GM23338 (cell line): ENCODE results near the gene MKKS. TPM values are rescaled to one million over a fixed set of nuclear protein-coding genes. Genes with fewer than 3 reads are reported as not detected.

Experiments
- ATAC-seq: fragments of 200-7000 bp; cut with Tn5 transposase; 3 replicates; pipeline ENCODE4 v1.9.1; 2020
- DNase-seq: peaks from one replicate; pipeline ENCODE4 v3.0.0-alpha.2; 2015; ENCODE audit warnings: low spot score
- H2AFZ ChIP-seq: fragments of 200-600 bp; sonication (generic); 2 replicates; pipeline ENCODE4 v1.8.0; 2016; ENCODE audit warnings: antibody characterized with exemption, mild to moderate bottlenecking, moderate library complexity
- H3F3A ChIP-seq: fragments of 200-600 bp; sonication (generic); replicated peaks from 2 replicates; pipeline ENCODE4 v1.8.0; 2017; ENCODE audit warnings: antibody characterized with exemption, mixed run types, low read depth
- H3K27ac ChIP-seq: fragments of 200-600 bp; sonication (generic); 2 replicates; pipeline ENCODE4 v1.6.1; 2016; ENCODE audit warnings: low read depth
- H3K27me3 ChIP-seq: fragments of 200-600 bp; sonication (generic); 2 replicates; pipeline ENCODE4 v1.8.0; 2016; ENCODE audit warnings: mild to moderate bottlenecking, mixed run types, moderate library complexity; ENCODE audit not compliant: insufficient read depth
- H3K36me3 ChIP-seq: fragments of 200-600 bp; sonication (generic); 2 replicates; pipeline ENCODE4 v1.8.0; 2016; ENCODE audit warnings: mild to moderate bottlenecking; ENCODE audit not compliant: insufficient read depth
- H3K4me1 ChIP-seq: fragments of 200-600 bp; sonication (generic); 2 replicates; pipeline ENCODE4 v1.8.0; 2016; ENCODE audit warnings: mild to moderate bottlenecking, moderate library complexity; ENCODE audit not compliant: insufficient read depth
- H3K4me2 ChIP-seq: fragments of 200-600 bp; sonication (generic); 2 replicates; pipeline ENCODE4 v1.7.1; 2017; ENCODE audit warnings: mixed run types
- H3K4me3 ChIP-seq: fragments of 200-600 bp; sonication (generic); 2 replicates; pipeline ENCODE4 v1.6.1; 2016; ENCODE audit warnings: mixed run types
- H3K79me2 ChIP-seq: fragments of 200-600 bp; sonication (generic); replicated peaks from 2 replicates; pipeline ENCODE4 v1.8.0; 2017; ENCODE audit warnings: mild to moderate bottlenecking; ENCODE audit not compliant: insufficient read depth
- H3K9me2 ChIP-seq: fragments of 200-600 bp; sonication (generic); 2 replicates; pipeline ENCODE4 v1.8.0; 2017; ENCODE audit not compliant: insufficient read depth
- H4K20me1 ChIP-seq: fragments of 200-600 bp; sonication (generic); replicated peaks from 2 replicates; pipeline ENCODE4 v1.8.0; 2017; ENCODE audit warnings: mild to moderate bottlenecking; ENCODE audit not compliant: insufficient read depth
- H3K27ac Mint-ChIP-seq: 2 replicates; pipeline ENCODE4 v1.8.0; 2020; ENCODE audit warnings: inconsistent platforms, mild to moderate bottlenecking, moderate library complexity, mixed read lengths
- H3K27me3 Mint-ChIP-seq: 3 replicates; pipeline ENCODE4 v1.8.0; 2022; ENCODE audit warnings: low read depth, mild to moderate bottlenecking, moderate library complexity, mixed read lengths, inconsistent platforms; ENCODE audit not compliant: insufficient read depth, poor library complexity
- H3K36me3 Mint-ChIP-seq: 3 replicates; pipeline ENCODE4 v1.8.0; 2021; ENCODE audit warnings: low read depth, mild to moderate bottlenecking, inconsistent platforms, moderate library complexity, mixed read lengths
- H3K4me1 Mint-ChIP-seq: 3 replicates; pipeline ENCODE4 v1.8.0; 2020; ENCODE audit warnings: mild to moderate bottlenecking, inconsistent platforms, mixed read lengths
- H3K4me3 Mint-ChIP-seq: 3 replicates; pipeline ENCODE4 v1.8.0; 2021; ENCODE audit warnings: moderate library complexity, mild to moderate bottlenecking, inconsistent platforms, mixed read lengths
- H3K9me3 Mint-ChIP-seq: 3 replicates; pipeline ENCODE4 v1.8.0; 2020; ENCODE audit warnings: moderate library complexity, mild to moderate bottlenecking, inconsistent platforms, mixed read lengths
- CREB1 ChIP-seq: fragments of 250-450 bp; sonication (Bioruptor Pico); IDR thresholded peaks from 2 replicates; pipeline ENCODE4 v1.5.0; 2020; ENCODE audit warnings: low read depth, mild to moderate bottlenecking, moderate library complexity
- CTCF ChIP-seq, 2 experiments: fragments of 200-600 bp in 1 of 2; sonication (generic) in 1 of 2; conservative IDR thresholded peaks; 2 replicates each; pipeline versions ENCODE4 v1.5.1 to v1.6.1; 2016 to 2017; ENCODE audit warnings: antibody characterized with exemption in 2 of 2, low read depth in 2 of 2, mild to moderate bottlenecking in 2 of 2, moderate library complexity in 1 of 2
- ETS1 ChIP-seq: IDR thresholded peaks from 2 replicates; pipeline ENCODE4 v1.6.1; 2016; ENCODE audit warnings: antibody characterized with exemption
- EZH2 ChIP-seq: fragments of 200-600 bp; sonication (generic); IDR thresholded peaks from one replicate; pipeline ENCODE4 v1.8.0; 2017; ENCODE audit warnings: antibody characterized with exemption, mild to moderate bottlenecking, low read depth; ENCODE audit not compliant: unreplicated experiment
- EZH2phosphoT487 ChIP-seq: fragments of 200-600 bp; sonication (generic); IDR thresholded peaks from one replicate; pipeline ENCODE4 v1.8.1; 2018; ENCODE audit warnings: antibody characterized with exemption; ENCODE audit not compliant: unreplicated experiment
- JUNB ChIP-seq: IDR thresholded peaks from one replicate; pipeline ENCODE4 v1.6.1; 2016; ENCODE audit warnings: antibody characterized with exemption; ENCODE audit not compliant: unreplicated experiment
- NANOG ChIP-seq: IDR thresholded peaks from 2 replicates; pipeline ENCODE4 v1.6.1; 2016; ENCODE audit warnings: antibody characterized with exemption, borderline replicate concordance
- POLR2AphosphoS5 ChIP-seq: IDR thresholded peaks from 2 replicates; pipeline ENCODE4 v1.6.1; 2016; ENCODE audit warnings: antibody characterized with exemption, low read depth
- REST ChIP-seq: IDR thresholded peaks from one replicate; pipeline ENCODE4 v1.6.1; 2018; ENCODE audit warnings: antibody characterized with exemption; ENCODE audit not compliant: unreplicated experiment
- STAT1 ChIP-seq: IDR thresholded peaks from one replicate; pipeline ENCODE4 v1.6.1; 2016; ENCODE audit warnings: antibody characterized with exemption; ENCODE audit not compliant: unreplicated experiment
- ZNF114 ChIP-seq: fragments of 250-450 bp; sonication (Bioruptor Pico); IDR thresholded peaks from 2 replicates; pipeline ENCODE4 v1.5.0; 2020; ENCODE audit warnings: mild to moderate bottlenecking, moderate library complexity
- ZNF331 ChIP-seq: fragments of 250-450 bp; sonication (Bioruptor Pico); IDR thresholded peaks from 2 replicates; pipeline ENCODE4 v1.5.0; 2020; ENCODE audit warnings: low read depth, mild to moderate bottlenecking, moderate library complexity
- ZNF462 ChIP-seq: fragments of 250-450 bp; sonication (Bioruptor Pico); IDR thresholded peaks from 2 replicates; pipeline ENCODE4 v1.5.0; 2020; ENCODE audit warnings: mild to moderate bottlenecking, moderate library complexity
- polyA plus RNA-seq: library from polyadenylated mRNA; unstranded; fragments of >200 nt; fragmentation: Nextera tagmentation; extraction: Ambion mirVana; gene quantifications from 2 replicates; pipeline ENCODE4 v1.2.1, GENCODE V29; 2016
- total RNA-seq: library from RNA; depleted of rRNA; stranded (reverse); fragments of >200 nt; shearing (Covaris generic); gene quantifications from 2 replicates; pipeline ENCODE4 v1.2.3, GENCODE V29; 2014

MKKS gene
- total and polyA plus RNA-seq, 2 experiments from 2014 or later, result 13.4 to 16.7 TPM

GRCh38 chr20:10465135-10465534 lies 31.1 kb upstream of the MKKS start:
- Mint-ChIP-seq H3K4me1 (peaks cover 62% of the 10 kb centered on the region), H3K36me3 (peaks cover 25% of the 10 kb centered on the region), H3K27ac (no peak overlapping the region; the same call in 1 of the 2 replicates), H3K4me3 (no peak overlapping the region), H3K9me3 (peaks cover 13% of the 10 kb centered on the region), H3K27me3 (no peaks in the 10 kb centered on the region)
- Histone ChIP-seq H3K36me3 (no peaks in the 10 kb centered on the region), H4K20me1 (no peaks in the 10 kb centered on the region), H3K27ac (peak overlapping the region; percentile 90), H3F3A (no peaks in the 10 kb centered on the region), H3K4me3 (peak overlapping the region; percentile 26; the same call in 1 of the 2 replicates), H3K4me1 (peaks cover 48% of the 10 kb centered on the region), H2AFZ (no peak overlapping the region), H3K27me3 (no peaks in the 10 kb centered on the region), H3K9me2 (no peaks in the 10 kb centered on the region), H3K79me2 (peaks cover 4% of the 10 kb centered on the region), H3K4me2 (peak overlapping the region; percentile 56)
- ATAC-seq (no peak), DNase-seq (no peak)
- TF ChIP-seq NANOG (no peak), CREB1 (no peak), STAT1 (no peak), CTCF (conservative IDR thresholded peaks at IDR 0.05; ENCODE audit: low read depth in 2 of 2) (no peak), EZH2phosphoT487 (no peak), ZNF462 (CRISPR knock-in tag) (no peak), JUNB (no peak), ZNF114 (CRISPR knock-in tag) (no peak), ETS1 (no peak), POLR2AphosphoS5 (no peak), REST (no peak), ZNF331 (CRISPR knock-in tag) (no peak), EZH2 (no peak)
